Measurements from ENCODE around the gene HAT1. TPM values are rescaled to one million over a fixed set of nuclear protein-coding genes. Genes with fewer than 3 reads are reported as not detected.
"Not testable (repeated sequence)": the region's sequence is repeated elsewhere in the genome, so short reads cannot be mapped to it uniquely, and the experiment has no call there.

HAT1 gene
- total and polyA plus RNA-seq, 8 donors: 29.7 to 70.6 (median 58.6) TPM

DNA sequence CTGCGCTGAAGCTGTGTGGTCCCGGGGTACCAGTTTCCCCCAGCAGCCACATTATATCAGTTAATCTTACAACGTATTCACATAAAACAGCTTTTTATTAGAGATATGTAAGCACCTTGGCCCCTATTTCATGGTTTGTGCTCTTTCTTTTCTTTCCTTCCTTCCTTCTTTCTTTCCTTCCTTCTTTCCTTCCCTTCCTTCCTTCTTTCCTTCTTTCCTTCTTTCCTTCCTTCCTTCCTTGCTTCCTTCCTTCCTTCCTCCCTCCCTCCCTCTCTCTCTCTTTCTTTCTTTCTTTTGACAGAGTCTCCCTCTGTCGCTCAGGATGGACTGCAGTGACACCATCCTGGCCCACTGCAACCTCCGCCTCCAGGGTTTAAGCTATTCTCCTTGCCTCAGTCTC lies 73.8 kb downstream of the HAT1 start:
- intact Hi-C loops (cut with DNase I): no loop called here
- no peak for ATAC-seq
- peaks cover 0 to 13% of the 10 kb centered on the region in 2 donors for H3K4me1 ChIP-seq
- no peak overlapping the region for H3K4me3 ChIP-seq
- H3K9me3 ChIP-seq: no peaks in the 10 kb centered on the region
- no peak for DNase-seq
- no peaks in the 10 kb centered on the region for H3K36me3 ChIP-seq
- H3K27ac ChIP-seq: no peak overlapping the region
- no peak for TF ChIP-seq CTCF (IDR thresholded peaks at IDR 0.05)
- peaks cover 14 to 63% of the 10 kb centered on the region in 2 donors for H3K27me3 ChIP-seq

DNA sequence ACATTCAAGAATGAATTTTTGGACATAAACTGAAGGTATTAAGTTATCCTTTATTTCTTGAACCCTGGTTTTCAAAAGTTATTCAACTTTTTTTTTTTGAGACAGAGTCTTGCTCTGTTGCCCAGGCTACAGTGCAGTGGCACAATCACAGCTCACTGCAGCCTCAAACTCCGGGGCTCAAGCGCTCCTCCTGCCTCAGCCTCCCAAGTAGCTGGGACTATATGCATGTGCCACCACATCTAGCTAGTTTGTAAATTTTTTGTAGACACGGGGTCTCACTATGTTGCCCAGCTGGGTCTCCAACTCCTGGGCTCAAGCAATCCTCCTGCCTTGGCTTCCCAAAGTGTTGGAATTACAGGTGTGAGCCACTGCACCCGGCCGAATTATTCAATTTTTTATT lies 74.8 kb downstream of the HAT1 start:
- DNase-seq; H3K4me3 ChIP-seq; ATAC-seq; H3K9me3 ChIP-seq; H3K27ac ChIP-seq; intact Hi-C loops (cut with DNase I); H3K36me3 ChIP-seq: not testable (repeated sequence)
- H3K4me1 ChIP-seq: peaks cover 0 to 13% of the 10 kb centered on the region in 2 donors
- peaks cover 14 to 62% of the 10 kb centered on the region in 2 donors for H3K27me3 ChIP-seq

- no peak for TF ChIP-seq CTCF (IDR thresholded peaks at IDR 0.05)
- intact Hi-C loops (cut with DNase I): no loop called here
Measured at GRCh38 chr2:171999161-171999560, 76.9 kb downstream of the HAT1 start.

DNA sequence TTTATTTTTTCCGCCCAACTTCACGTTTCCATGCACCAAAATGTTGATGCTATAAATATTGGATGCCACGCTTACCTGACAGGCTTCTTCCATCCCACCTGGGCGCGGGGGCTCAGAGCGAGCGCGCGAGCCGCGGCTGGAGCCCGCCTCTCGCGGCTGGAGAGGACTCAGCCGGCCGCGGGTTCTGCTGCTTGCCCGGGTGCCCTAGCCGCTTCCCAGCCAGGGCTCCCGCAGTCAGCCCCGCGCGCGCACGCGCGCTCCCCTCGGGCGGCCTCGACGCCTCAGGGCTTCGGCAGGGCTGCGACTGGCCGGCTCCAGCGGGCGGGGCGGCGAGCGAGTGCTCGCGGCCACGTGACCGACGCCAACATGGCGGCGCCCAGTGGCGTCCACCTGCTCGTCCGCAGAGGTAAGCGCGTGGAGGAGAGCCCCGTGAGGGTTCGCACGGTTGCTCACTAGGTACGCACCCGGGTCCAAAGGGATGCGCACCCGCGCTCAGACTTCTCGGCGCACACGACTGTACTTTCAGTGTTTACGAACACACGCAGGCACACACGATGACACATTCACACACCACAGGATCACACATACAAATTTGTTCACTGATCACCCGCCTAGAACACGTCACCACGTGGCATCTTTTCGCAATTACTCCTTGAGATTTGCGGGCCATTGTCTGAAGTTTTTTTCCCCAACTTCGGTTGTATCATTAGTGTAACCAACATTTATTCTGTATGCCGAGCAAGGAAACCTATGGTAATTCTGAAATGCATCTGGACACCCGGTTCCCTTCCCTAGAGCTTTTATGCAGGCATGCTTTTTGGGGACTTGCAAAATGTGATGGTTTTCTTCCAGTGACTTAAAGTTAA lies 77.6 kb downstream of the HAT1 start, which contains the start of gene METAP1D:
METAP1D (plus strand) TSS at position 350 of the 866 bp plus-strand sequence; CDS start at position 367, 17 bp downstream.
- intact Hi-C loops (cut with DNase I): no loop called here
- Histone ChIP-seq H3K9me3 (no peaks in the 10 kb centered on the region), H3K4me3 (peak within 1 kb of the TSS; percentile 48 to 49), H3K27me3 (peaks cover 10 to 34% of the 10 kb centered on the region in 2 donors), H3K27ac (peak within 1 kb of the TSS in 1 of 2 donors; percentile 6), H3K4me1 (peaks cover 0 to 13% of the 10 kb centered on the region in 2 donors), H3K36me3 (no peaks in the 10 kb centered on the region)
- no peak for TF ChIP-seq CTCF (IDR thresholded peaks at IDR 0.05)
- ATAC-seq: peak; percentile 100
- peak; percentile 85 to 100 (median 94) for DNase-seq

More at GRCh38 chr2:171999161-171999560, 76.9 kb downstream of the HAT1 start:
- ATAC-seq (no peak), DNase-seq (peak in 1 of 4 donors; percentile 4)
- Histone ChIP-seq H3K36me3 (no peaks in the 10 kb centered on the region), H3K9me3 (no peaks in the 10 kb centered on the region), H3K27me3 (peaks cover 14 to 41% of the 10 kb centered on the region in 2 donors), H3K4me1 (peaks cover 0 to 13% of the 10 kb centered on the region in 2 donors), H3K27ac (no peak overlapping the region), H3K4me3 (peak overlapping the region; percentile 48 to 49)

- H3K9me3 ChIP-seq: no peaks in the 10 kb centered on the region
- ATAC-seq (no peak), DNase-seq (no peak)
- peaks cover 8 to 25% of the 10 kb centered on the region in 2 donors for H3K27me3 ChIP-seq
- peak overlapping the region in 1 of 2 donors; percentile 48 for H3K4me3 ChIP-seq
- H3K36me3 ChIP-seq: no peaks in the 10 kb centered on the region
- intact Hi-C loops (cut with DNase I): no loop called here
- TF ChIP-seq CTCF (IDR thresholded peaks at IDR 0.05): no peak
- H3K4me1 ChIP-seq: peaks cover 0 to 13% of the 10 kb centered on the region in 2 donors
- no peak overlapping the region for H3K27ac ChIP-seq
Measured at GRCh38 chr2:172000696-172001361, 78.6 kb downstream of the HAT1 start.

Measured in left lung (tissue), 10 donors.